IMR-90 (cell line): Measurements from ENCODE around the gene LMAN2L. TPM values are rescaled to one million over a fixed set of nuclear protein-coding genes. Genes with fewer than 3 reads are reported as not detected.
A peak's percentile ranks its signal among the peaks of the same experiment; 100 is the strongest.

ENCODE experiments used
- ATAC-seq: fragments of 200-7000 bp; cut with Tn5 transposase; 2 replicates; pipeline ENCODE4 v1.9.1; 2020; ENCODE audit warnings: low read depth, mild to moderate bottlenecking, moderate library complexity
- BruUV-seq: library from RNA; stranded (reverse); fragments of 400-500 nt; replicated peaks from 2 replicates; lab custom pipeline; 2021; lab: Mats Ljungman, UMichigan
- CTCF ChIA-PET: fragments of 300-600 bp; formaldehyde crosslinking; extraction: SDS; loops from one replicate; lab custom pipeline; 2021; ENCODE audit warnings: antibody characterized with exemption; lab: Yijun Ruan, JAX
- POLR2A ChIA-PET: fragments of 300-600 bp; sonication (Branson Sonifier 250); formaldehyde crosslinking; loops from one replicate; lab custom pipeline; 2022; ENCODE audit warnings: antibody characterized with exemption; ENCODE audit not compliant: unreplicated experiment; lab: Charles Lee
- DNase-seq: peaks from one replicate; pipeline ENCODE4 v3.0.0; 2013
- H2AFZ ChIP-seq: replicated peaks from 2 replicates; pipeline ENCODE3; 2013; ENCODE audit warnings: low read length, mild to moderate bottlenecking; ENCODE audit not compliant: poor library complexity
- H2AK5ac ChIP-seq: 2 replicates; pipeline ENCODE4 v1.6.1; 2013; ENCODE audit warnings: low read depth, low read length, inconsistent platforms
- H2AK9ac ChIP-seq: replicated peaks from 2 replicates; pipeline ENCODE3; 2013; ENCODE audit warnings: mild to moderate bottlenecking, low read depth, low read length, moderate library complexity; ENCODE audit not compliant: poor library complexity
- H2BK120ac ChIP-seq: 2 replicates; pipeline ENCODE4 v1.6.1; 2013; ENCODE audit warnings: low read depth, low read length, inconsistent platforms
- H2BK15ac ChIP-seq: 3 replicates; pipeline ENCODE4 v1.6.1; 2013; ENCODE audit warnings: low read depth, low read length, inconsistent platforms
- H2BK20ac ChIP-seq: 2 replicates; pipeline ENCODE4 v1.6.1; 2013; ENCODE audit warnings: low read depth, mild to moderate bottlenecking, inconsistent platforms, low read length, moderate library complexity
- H2BK5ac ChIP-seq: 2 replicates; pipeline ENCODE4 v1.6.1; 2013; ENCODE audit warnings: mild to moderate bottlenecking, low read depth, low read length, inconsistent platforms; ENCODE audit not compliant: poor library complexity, severe bottlenecking
- H3K14ac ChIP-seq: replicated peaks from 2 replicates; pipeline ENCODE4 v1.6.1; 2013; ENCODE audit warnings: low read depth, low read length, inconsistent platforms
- H3K18ac ChIP-seq: 2 replicates; pipeline ENCODE4 v1.6.1; 2013; ENCODE audit warnings: low read depth, low read length, control low read depth
- H3K23ac ChIP-seq: 2 replicates; pipeline ENCODE4 v1.6.1; 2013; ENCODE audit warnings: low read depth, low read length, inconsistent platforms
- H3K27ac ChIP-seq: 2 replicates; pipeline ENCODE4 v1.5.1; 2013; ENCODE audit warnings: mild to moderate bottlenecking, control low read depth, low read length; ENCODE audit not compliant: insufficient read depth
- H3K27me3 ChIP-seq: 2 replicates; pipeline ENCODE4 v1.6.1; 2013; ENCODE audit warnings: low read length; ENCODE audit not compliant: control insufficient read depth, insufficient read depth
- H3K36me3 ChIP-seq: 2 replicates; pipeline ENCODE4 v1.6.1; 2013; ENCODE audit warnings: low read length, mixed read lengths; ENCODE audit not compliant: control insufficient read depth, insufficient read depth
- H3K4ac ChIP-seq: 2 replicates; pipeline ENCODE4 v1.6.1; 2013; ENCODE audit warnings: low read depth, low read length, inconsistent platforms
- H3K4me1 ChIP-seq: 2 replicates; pipeline ENCODE4 v1.6.1; 2013; ENCODE audit warnings: low read length, mixed read lengths; ENCODE audit not compliant: control insufficient read depth, insufficient read depth
- H3K4me2 ChIP-seq: 2 replicates; pipeline ENCODE4 v1.6.1; 2013; ENCODE audit warnings: low read depth, mild to moderate bottlenecking, control low read depth, low read length, moderate library complexity
- H3K4me3 ChIP-seq: 2 replicates; pipeline ENCODE4 v1.5.1; 2013; ENCODE audit warnings: low read depth, mild to moderate bottlenecking, control low read depth, low read length, moderate library complexity; ENCODE audit not compliant: insufficient read depth
- H3K56ac ChIP-seq: 2 replicates; pipeline ENCODE4 v1.6.1; 2013; ENCODE audit warnings: low read length, inconsistent platforms; ENCODE audit not compliant: insufficient read depth; ENCODE audit errors: extremely low read depth
- H3K79me1 ChIP-seq, 2 experiments: 2 replicates each; pipeline ENCODE4 v1.6.1; 2013; ENCODE audit warnings: low read length in 2 of 2, inconsistent platforms in 1 of 2, low read depth in 1 of 2
- H3K9ac ChIP-seq: 2 replicates; pipeline ENCODE4 v1.6.1; 2013; ENCODE audit warnings: low read depth, low read length, control low read depth
- H3K9me1 ChIP-seq: 2 replicates; pipeline ENCODE4 v1.6.1; 2013; ENCODE audit warnings: low read length, inconsistent platforms; ENCODE audit not compliant: insufficient read depth
- H3K9me3 ChIP-seq: 2 replicates; pipeline ENCODE4 v1.6.1; 2013; ENCODE audit warnings: low read length; ENCODE audit not compliant: control insufficient read depth, insufficient read depth
- H4K20me1 ChIP-seq: 2 replicates; pipeline ENCODE4 v1.6.1; 2013; ENCODE audit warnings: low read length, inconsistent platforms; ENCODE audit not compliant: insufficient read depth
- H4K5ac ChIP-seq: 2 replicates; pipeline ENCODE4 v1.6.1; 2013; ENCODE audit warnings: mild to moderate bottlenecking, low read depth, low read length, control low read depth
- H4K8ac ChIP-seq, 2 experiments: 2 replicates each; pipeline ENCODE4 v1.6.1; 2013; ENCODE audit warnings: low read depth in 2 of 2, low read length in 2 of 2, control low read depth in 1 of 2, inconsistent platforms in 1 of 2
- H4K91ac ChIP-seq: 2 replicates; pipeline ENCODE4 v1.6.1; 2013; ENCODE audit warnings: low read depth, low read length, inconsistent platforms; ENCODE audit not compliant: insufficient read depth
- CEBPB ChIP-seq: IDR thresholded peaks from 2 replicates; pipeline ENCODE4 v1.6.1; 2012; ENCODE audit warnings: low read depth, low read length, improper control_type of control experiment
- MXI1 ChIP-seq: IDR thresholded peaks from 2 replicates; pipeline ENCODE4 v1.6.1; 2012; ENCODE audit warnings: low read depth, mild to moderate bottlenecking, low read length, moderate library complexity, borderline replicate concordance
- NFE2L2 ChIP-seq: fragments of 150-350 bp; IDR thresholded peaks from 2 replicates; pipeline ENCODE4 v1.6.1; 2016; ENCODE audit warnings: low read depth, mild to moderate bottlenecking, low read length
- POLR2A ChIP-seq: IDR thresholded peaks from 2 replicates; pipeline ENCODE4 v1.6.1; 2012; ENCODE audit warnings: mild to moderate bottlenecking, low read depth, low read length
- RAD21 ChIP-seq: IDR thresholded peaks from 2 replicates; pipeline ENCODE4 v1.6.1; 2012; ENCODE audit warnings: low read length, improper control_type of control experiment
- RCOR1 ChIP-seq: IDR thresholded peaks from 2 replicates; pipeline ENCODE4 v1.6.1; 2012; ENCODE audit warnings: mild to moderate bottlenecking, low read length, improper control_type of control experiment; ENCODE audit not compliant: insufficient replicate concordance
- RFX5 ChIP-seq: IDR thresholded peaks from 2 replicates; pipeline ENCODE4 v1.8.0; 2012; ENCODE audit warnings: low read depth, mild to moderate bottlenecking, low read length, moderate library complexity
- WGBS, 2 experiments: methylation state at CpG; one replicate each; pipeline versions ENCODE4 v1.1.5 to v1.1.7; 2013; ENCODE audit warnings: missing lambda C conversion rate in 2 of 2; ENCODE audit not compliant: insufficient read length in 1 of 2; ENCODE audit errors: extremely low coverage in 2 of 2; 5-methylcytosine and 5-hydroxymethylcytosine counted together
- dilution Hi-C: fragments of 300-500 bp; cut with HindIII; formaldehyde crosslinking; loops from one replicate; pipeline ENCODE4 v1.14.3; 2018; ENCODE audit warnings: low sequenced_read_pairs; ENCODE audit not compliant: unreplicated experiment
- in situ Hi-C: fragments of 300-500 bp; cut with MboI; formaldehyde crosslinking; loops from 3 replicates; pipeline ENCODE4 v1.14.3; 2019; ENCODE audit warnings: low sequenced_read_pairs, inconsistent platforms, mixed read lengths
- intact Hi-C: fragments of 100-400 bp; cut with micrococcal nuclease; formaldehyde crosslinking; loops from 2 replicates; pipeline ENCODE4 v1.10.0; 2022
- polyA plus RNA-seq, 3 experiments: library from polyadenylated mRNA; depleted of rRNA; stranded (reverse); fragments of >200 nt; gene quantifications; 2 replicates each; pipeline ENCODE4 v1.2.3, GENCODE V29; 2012; ENCODE audit warnings: low replicate concordance in 1 of 3
- total RNA-seq: library from RNA; depleted of rRNA; stranded (reverse); fragments of >200 nt; gene quantifications from 2 replicates; pipeline ENCODE4 v1.2.3, GENCODE V29; 2012
- TF ChIP-seq, protein P1 (sequence below): fragments of 150-350 bp; IDR thresholded peaks from 2 replicates; pipeline ENCODE4 v1.6.1; 2016; ENCODE audit warnings: low read depth, mild to moderate bottlenecking, low read length, moderate library complexity, borderline replicate concordance

The LMAN2L gene
- total and polyA plus RNA-seq, 2 of the 4 experiments (the other 2 are of a cell fraction), result 22.5 to 22.9 TPM

DNA sequence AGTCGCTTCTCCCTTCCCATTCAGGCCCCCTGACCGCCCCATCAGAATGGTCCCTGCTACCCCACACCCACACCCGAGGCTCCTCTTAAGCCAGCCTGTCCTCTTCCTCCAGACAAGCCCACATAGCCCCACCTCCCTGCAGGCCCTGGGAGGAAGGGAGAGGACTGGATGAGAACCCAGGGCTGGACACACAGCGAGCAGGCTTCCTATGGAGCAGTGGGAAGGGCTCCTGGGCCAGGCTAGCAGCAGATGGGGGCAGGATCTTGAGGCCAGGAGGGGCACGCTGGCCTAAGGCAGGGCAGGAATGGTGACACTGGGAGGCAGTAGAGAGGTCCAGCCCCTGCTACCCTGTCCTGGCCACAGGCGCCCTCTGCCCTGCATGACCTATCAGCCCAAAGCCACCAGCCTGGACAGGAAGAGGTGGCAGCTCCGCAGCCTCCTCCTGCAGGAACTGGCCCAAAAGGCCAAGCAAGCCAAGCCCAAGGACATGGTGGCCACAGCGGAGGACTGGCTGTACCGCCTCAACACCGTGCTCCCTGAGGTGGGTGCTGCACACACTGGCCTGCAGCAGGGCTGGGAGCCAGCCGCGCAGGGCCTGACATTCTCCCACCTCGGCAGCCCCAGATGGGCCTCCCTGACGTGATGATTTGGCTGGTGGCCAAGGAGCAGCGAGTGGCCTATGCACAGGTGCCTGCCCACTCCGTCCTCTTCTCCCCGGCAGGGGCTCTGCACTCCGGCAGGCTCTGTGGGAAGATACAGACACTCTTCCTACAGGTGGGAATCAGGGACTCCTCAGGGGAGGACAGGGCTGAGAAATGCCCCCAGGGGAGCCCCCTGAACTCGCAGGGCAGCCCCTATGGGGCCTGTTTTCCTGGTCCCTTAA, 54.0 kb downstream of the LMAN2L start:
- DNase-seq, result no peak
- intact Hi-C loops, result no loop called here

More for the DNA sequence above, 54.0 kb downstream of the LMAN2L start:
- Histone ChIP-seq H3K9me3 (no peaks in the 10 kb centered on the region), H3K4me3 (no peak overlapping the region), H2BK5ac (no peak overlapping the region), H2BK120ac (no peak overlapping the region), H4K8ac (no peak overlapping the region), H2AK9ac (no peak overlapping the region), H2BK15ac (no peak overlapping the region), H3K27ac (no peak overlapping the region), H4K20me1 (no peaks in the 10 kb centered on the region), H3K18ac (no peak overlapping the region), H3K36me3 (no peaks in the 10 kb centered on the region), H3K79me1 (no peaks in the 10 kb centered on the region), H3K4me2 (no peak overlapping the region), H3K4ac (no peak overlapping the region), H2AFZ (peak overlapping the region; percentile 61), H2AK5ac (no peak overlapping the region), H4K91ac (no peak overlapping the region), H3K27me3 (peaks cover 13% of the 10 kb centered on the region; the same call in 1 of the 2 replicates), H3K9me1 (no peaks in the 10 kb centered on the region), H2BK20ac (no peak overlapping the region), H4K5ac (peak overlapping the region; percentile 46; the same call in 1 of the 2 replicates), H3K14ac (no peak overlapping the region), H3K4me1 (peaks cover 12% of the 10 kb centered on the region; the same call in 1 of the 2 replicates), H3K9ac (no peak overlapping the region), H3K23ac (no peak overlapping the region), H3K56ac (no peak overlapping the region)
- TF ChIP-seq, protein P1, sequence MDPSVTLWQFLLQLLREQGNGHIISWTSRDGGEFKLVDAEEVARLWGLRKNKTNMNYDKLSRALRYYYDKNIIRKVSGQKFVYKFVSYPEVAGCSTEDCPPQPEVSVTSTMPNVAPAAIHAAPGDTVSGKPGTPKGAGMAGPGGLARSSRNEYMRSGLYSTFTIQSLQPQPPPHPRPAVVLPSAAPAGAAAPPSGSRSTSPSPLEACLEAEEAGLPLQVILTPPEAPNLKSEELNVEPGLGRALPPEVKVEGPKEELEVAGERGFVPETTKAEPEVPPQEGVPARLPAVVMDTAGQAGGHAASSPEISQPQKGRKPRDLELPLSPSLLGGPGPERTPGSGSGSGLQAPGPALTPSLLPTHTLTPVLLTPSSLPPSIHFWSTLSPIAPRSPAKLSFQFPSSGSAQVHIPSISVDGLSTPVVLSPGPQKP, result no peak
- TF ChIP-seq CEBPB (no peak), RCOR1 (no peak), RAD21 (no peak), NFE2L2 (no peak), MXI1 (no peak), POLR2A (no peak), RFX5 (no peak)
- BruUV-seq, result no TSS peak
- WGBS, 2 experiments, result 78% methylated on average over 4 of the region's 19 CpGs; no CpG with 5 or more reads in 1 of the 2 experiments
- peak; percentile 81 for ATAC-seq
- POLR2A ChIA-PET, result no interaction called here
- in situ Hi-C loops, result no loop called here
- dilution Hi-C loops, result no loop called here
- CTCF ChIA-PET, result no interaction called here
